Glutamatergic neuron (in vitro differentiated cells): ENCODE data around the gene FAAP24. TPM values are rescaled to one million over a fixed set of nuclear protein-coding genes. Genes with fewer than 3 reads are reported as not detected.
"Not testable (repeated sequence)": the region's sequence is repeated elsewhere in the genome, so short reads cannot be mapped to it uniquely, and the experiment has no call there.

Experiments used
- DNase-seq: peaks from one replicate; pipeline ENCODE4 v3.0.0; 2022
- H3K27ac Mint-ChIP-seq: one replicate; pipeline ENCODE4 v1.8.0; 2020; ENCODE audit warnings: mild to moderate bottlenecking, mixed read lengths, inconsistent platforms; ENCODE audit not compliant: unreplicated experiment
- H3K27me3 Mint-ChIP-seq: one replicate; pipeline ENCODE4 v1.8.0; 2020; ENCODE audit warnings: mild to moderate bottlenecking, moderate library complexity, mixed read lengths, inconsistent platforms; ENCODE audit not compliant: unreplicated experiment
- H3K36me3 Mint-ChIP-seq: one replicate; pipeline ENCODE4 v1.8.0; 2020; ENCODE audit warnings: mild to moderate bottlenecking, mixed read lengths, inconsistent platforms; ENCODE audit not compliant: unreplicated experiment
- H3K4me1 Mint-ChIP-seq: one replicate; pipeline ENCODE4 v1.8.0; 2020; ENCODE audit warnings: mild to moderate bottlenecking, low read depth, mixed read lengths, inconsistent platforms; ENCODE audit not compliant: unreplicated experiment
- H3K4me3 Mint-ChIP-seq: one replicate; pipeline ENCODE4 v1.8.0; 2020; ENCODE audit warnings: mild to moderate bottlenecking, mixed read lengths, inconsistent platforms; ENCODE audit not compliant: unreplicated experiment
- H3K9me3 Mint-ChIP-seq: one replicate; pipeline ENCODE4 v1.8.0; 2020; ENCODE audit warnings: mild to moderate bottlenecking, moderate library complexity, mixed read lengths, inconsistent platforms; ENCODE audit not compliant: unreplicated experiment
- CTCF ChIP-seq: fragments of 200-600 bp; sonication (generic); IDR thresholded peaks from one replicate; pipeline ENCODE4 v1.5.0; 2021; ENCODE audit not compliant: partially characterized antibody, unreplicated experiment
- total RNA-seq: library from RNA; stranded (reverse); fragmentation: NEBNext Ultra II Directional; extraction: Animal tissue kit (Norgen Biotek cat#: 25700); gene quantifications from one replicate; pipeline ENCODE4 v1.2.1, GENCODE V29; 2021; ENCODE audit not compliant: unreplicated experiment

The FAAP24 gene
- total RNA-seq, 1 donor from 2014 or later = 1.4 TPM

DNA sequence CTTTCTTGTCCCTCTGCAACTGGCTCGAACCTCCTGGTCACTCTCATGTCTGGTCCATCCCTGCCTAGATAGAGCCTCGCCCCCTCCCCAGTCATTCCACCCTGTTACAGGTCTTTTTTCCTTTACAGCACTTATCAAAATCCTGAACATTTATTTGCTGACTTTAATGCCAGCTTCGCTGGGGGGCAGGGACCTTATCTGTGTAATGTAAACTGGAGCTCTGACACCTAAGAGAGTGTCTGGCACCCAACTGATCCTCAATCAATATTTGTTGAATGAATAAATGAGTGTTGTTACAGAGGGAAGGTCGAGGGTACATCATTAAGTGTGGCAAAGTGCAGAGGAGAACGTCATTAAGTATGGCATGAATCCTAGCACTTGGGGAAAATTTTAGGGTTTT lies 16.7 kb downstream of the FAAP24 start:
- no peaks in the 10 kb centered on the region for H3K4me1 Mint-ChIP-seq
- no peak overlapping the region for H3K27ac Mint-ChIP-seq
- H3K36me3 Mint-ChIP-seq = no peaks in the 10 kb centered on the region

GRCh38 chr19:32995966-32996365 lies 23.9 kb downstream of the FAAP24 start:
- H3K4me3 Mint-ChIP-seq, H3K9me3 Mint-ChIP-seq, H3K4me1 Mint-ChIP-seq, DNase-seq, H3K36me3 Mint-ChIP-seq, H3K27me3 Mint-ChIP-seq, H3K27ac Mint-ChIP-seq: not testable (repeated sequence)

More for the DNA sequence above, 16.7 kb downstream of the FAAP24 start:
- no peak for DNase-seq
- no peak for TF ChIP-seq CTCF
- Mint-ChIP-seq H3K27me3 (peaks cover 4% of the 10 kb centered on the region), H3K9me3 (no peaks in the 10 kb centered on the region), H3K4me3 (no peak overlapping the region)

- not testable (repeated sequence) for H3K36me3 Mint-ChIP-seq, H3K4me3 Mint-ChIP-seq, H3K9me3 Mint-ChIP-seq, H3K27ac Mint-ChIP-seq, H3K27me3 Mint-ChIP-seq, H3K4me1 Mint-ChIP-seq, DNase-seq
Observed at GRCh38 chr19:32997061-32997464, 25.0 kb downstream of the FAAP24 start.

GRCh38 chr19:32997716-32998355 lies 25.8 kb downstream of the FAAP24 start:
- H3K27ac Mint-ChIP-seq = no peak overlapping the region
- H3K4me3 Mint-ChIP-seq = no peak overlapping the region
- no peaks in the 10 kb centered on the region for H3K9me3 Mint-ChIP-seq
- peaks cover 3% of the 10 kb centered on the region for H3K27me3 Mint-ChIP-seq
- TF ChIP-seq CTCF = no peak
- DNase-seq = no peak
- H3K4me1 Mint-ChIP-seq = no peaks in the 10 kb centered on the region
- no peaks in the 10 kb centered on the region for H3K36me3 Mint-ChIP-seq

- no peaks in the 10 kb centered on the region for H3K36me3 Mint-ChIP-seq
- peaks cover 3% of the 10 kb centered on the region for H3K27me3 Mint-ChIP-seq
- no peaks in the 10 kb centered on the region for H3K9me3 Mint-ChIP-seq
- no peak for DNase-seq
- TF ChIP-seq CTCF = no peak
- H3K27ac Mint-ChIP-seq = no peak overlapping the region
- H3K4me3 Mint-ChIP-seq = no peak overlapping the region
- no peaks in the 10 kb centered on the region for H3K4me1 Mint-ChIP-seq
Observed at GRCh38 chr19:32998722-32999121, 26.7 kb downstream of the FAAP24 start.

DNA sequence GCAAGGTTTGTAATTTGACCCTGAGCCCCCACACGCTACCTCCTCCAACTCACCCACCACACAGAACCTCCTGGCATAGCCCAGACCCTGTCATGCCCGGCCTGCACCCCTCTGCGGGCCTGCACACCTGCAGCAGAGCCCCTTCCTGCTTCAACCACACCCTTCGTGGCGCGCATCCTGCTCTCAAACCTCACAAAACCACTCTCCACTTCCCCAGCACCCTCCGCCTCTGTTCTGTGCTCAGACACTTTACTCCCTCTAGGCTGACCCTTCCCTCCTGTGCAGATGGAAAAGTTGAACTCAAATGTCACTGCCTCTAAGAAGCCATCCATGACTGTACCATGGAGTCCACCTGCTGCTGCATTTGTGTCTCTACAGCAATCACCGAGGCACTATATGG lies 28.5 kb downstream of the FAAP24 start:
- no peaks in the 10 kb centered on the region for H3K4me1 Mint-ChIP-seq
- H3K27me3 Mint-ChIP-seq = peaks cover 3% of the 10 kb centered on the region
- no peak overlapping the region for H3K4me3 Mint-ChIP-seq
- no peaks in the 10 kb centered on the region for H3K36me3 Mint-ChIP-seq
- TF ChIP-seq CTCF = no peak
- DNase-seq = no peak
- H3K9me3 Mint-ChIP-seq = no peaks in the 10 kb centered on the region
- no peak overlapping the region for H3K27ac Mint-ChIP-seq
